Breast epithelium (tissue), 3 donors: ENCODE results near the gene ZMYND8.

Experiments used
- CTCF ChIP-seq, 3 donors: fragments of 450-650 bp; IDR thresholded peaks; one replicate each; pipeline ENCODE4 v1.5.1; 2016 to 2017; ENCODE audit warnings: antibody characterized with exemption in 3 of 3, mild to moderate bottlenecking in 3 of 3, moderate library complexity in 3 of 3
- POLR2A ChIP-seq: fragments of 450-650 bp; IDR thresholded peaks from one replicate; pipeline ENCODE4 v1.6.1; 2016; ENCODE audit warnings: antibody characterized with exemption, mild to moderate bottlenecking, moderate library complexity
- POLR2AphosphoS5 ChIP-seq, 3 donors: sonication (generic); formaldehyde crosslinking; IDR thresholded peaks; one replicate each; pipeline ENCODE4 v1.6.1; 2017; ENCODE audit warnings: antibody characterized with exemption in 3 of 3

- TF ChIP-seq POLR2AphosphoS5 (IDR thresholded peaks at IDR 0.05) (no peak), CTCF (IDR thresholded peaks at IDR 0.05) (peak; percentile 24 to 46 (median 29)), POLR2A (no peak)
Observed at GRCh38 chr20:47220161-47220582, 136.3 kb downstream of the ZMYND8 start.
